Loucy (cell line): ENCODE measurements around the gene NDST4.

Source experiments
- EZH2phosphoT487 ChIP-seq: fragments of 200-600 bp; IDR thresholded peaks from 2 replicates; pipeline ENCODE4 v1.6.1; 2018; ENCODE audit warnings: antibody characterized with exemption, mild to moderate bottlenecking, moderate library complexity, borderline replicate concordance
- TF ChIP-seq, protein P1 (sequence below): fragments of 200-600 bp; sonication (generic); conservative IDR thresholded peaks from 2 replicates; pipeline ENCODE4 v1.5.1; 2014; ENCODE audit warnings: mild to moderate bottlenecking, antibody characterized with exemption, low read length

DNA sequence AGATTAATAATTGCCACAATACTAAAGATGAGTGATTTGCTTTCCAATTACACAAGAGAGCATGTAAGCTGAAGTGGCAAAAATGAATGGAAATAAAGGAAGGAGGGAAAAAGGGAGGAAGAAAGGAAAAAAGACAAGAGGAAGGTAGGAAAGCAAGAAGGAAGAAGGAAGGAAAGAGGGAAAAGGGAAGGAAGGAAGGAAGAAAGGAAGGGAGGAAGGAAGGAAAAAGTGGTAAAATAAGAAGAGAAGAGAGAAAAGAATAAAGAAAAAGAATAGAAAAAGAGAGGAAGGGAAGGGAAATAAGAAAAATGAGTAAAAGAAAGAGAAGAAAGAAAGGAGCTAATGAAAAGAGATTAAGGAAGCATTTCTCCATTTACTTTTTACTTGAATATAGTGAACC lies 4.6 kb downstream of the NDST4 start:
- TF ChIP-seq, protein P1, sequence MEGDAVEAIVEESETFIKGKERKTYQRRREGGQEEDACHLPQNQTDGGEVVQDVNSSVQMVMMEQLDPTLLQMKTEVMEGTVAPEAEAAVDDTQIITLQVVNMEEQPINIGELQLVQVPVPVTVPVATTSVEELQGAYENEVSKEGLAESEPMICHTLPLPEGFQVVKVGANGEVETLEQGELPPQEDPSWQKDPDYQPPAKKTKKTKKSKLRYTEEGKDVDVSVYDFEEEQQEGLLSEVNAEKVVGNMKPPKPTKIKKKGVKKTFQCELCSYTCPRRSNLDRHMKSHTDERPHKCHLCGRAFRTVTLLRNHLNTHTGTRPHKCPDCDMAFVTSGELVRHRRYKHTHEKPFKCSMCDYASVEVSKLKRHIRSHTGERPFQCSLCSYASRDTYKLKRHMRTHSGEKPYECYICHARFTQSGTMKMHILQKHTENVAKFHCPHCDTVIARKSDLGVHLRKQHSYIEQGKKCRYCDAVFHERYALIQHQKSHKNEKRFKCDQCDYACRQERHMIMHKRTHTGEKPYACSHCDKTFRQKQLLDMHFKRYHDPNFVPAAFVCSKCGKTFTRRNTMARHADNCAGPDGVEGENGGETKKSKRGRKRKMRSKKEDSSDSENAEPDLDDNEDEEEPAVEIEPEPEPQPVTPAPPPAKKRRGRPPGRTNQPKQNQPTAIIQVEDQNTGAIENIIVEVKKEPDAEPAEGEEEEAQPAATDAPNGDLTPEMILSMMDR, result no peak
- no peak for TF ChIP-seq EZH2phosphoT487
